ENCODE data around the gene NPY4R2.
"Not testable (repeated sequence)": the region's sequence is repeated elsewhere in the genome, so short reads cannot be mapped to it uniquely, and the experiment has no call there.

Gene NPY4R2

DNA sequence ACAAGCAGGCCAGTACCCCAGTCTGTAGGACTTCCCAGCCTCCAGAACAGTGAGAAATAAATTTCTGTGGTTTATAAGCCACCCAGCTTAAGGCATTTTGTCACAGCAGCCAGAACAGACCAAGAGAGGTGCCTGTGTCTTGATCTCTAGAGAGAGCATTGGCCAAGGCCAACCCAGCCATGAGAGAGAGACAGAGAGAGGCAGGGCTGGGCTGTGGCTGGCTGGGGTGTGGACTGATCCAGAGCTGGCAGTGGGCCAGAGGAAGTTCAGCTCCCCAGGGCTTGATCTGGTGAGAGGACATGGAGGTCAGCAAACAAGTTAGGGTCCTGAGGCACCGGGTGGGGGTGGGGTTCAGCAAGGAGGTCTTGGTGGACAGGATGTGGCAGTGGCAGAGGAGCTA, 14.4 kb downstream of the NPY4R2 start:
- DNase-seq (ENCODE audit: low spot score), result not testable (repeated sequence)

DNA sequence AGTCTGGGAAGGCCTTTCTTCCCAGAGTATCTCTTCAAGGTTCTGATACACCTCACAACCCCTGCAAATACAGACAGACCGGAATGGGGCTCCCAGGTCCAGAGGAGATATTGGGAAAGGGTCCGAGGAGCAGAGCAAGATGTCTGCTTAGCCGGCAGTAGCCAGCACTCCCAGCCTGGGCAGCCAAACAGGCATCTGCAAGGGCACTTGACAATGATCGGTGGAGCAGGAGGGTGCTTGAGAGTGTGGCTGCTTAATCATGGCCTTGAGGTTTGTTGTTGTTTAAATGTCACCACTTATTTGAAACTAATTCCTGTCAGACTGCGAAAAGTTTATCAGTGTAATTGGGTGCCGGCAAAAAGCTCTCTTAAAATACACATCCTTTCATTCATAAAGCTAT, 15.0 kb downstream of the NPY4R2 start:
- DNase-seq (ENCODE audit: low spot score), result not testable (repeated sequence)

DNA sequence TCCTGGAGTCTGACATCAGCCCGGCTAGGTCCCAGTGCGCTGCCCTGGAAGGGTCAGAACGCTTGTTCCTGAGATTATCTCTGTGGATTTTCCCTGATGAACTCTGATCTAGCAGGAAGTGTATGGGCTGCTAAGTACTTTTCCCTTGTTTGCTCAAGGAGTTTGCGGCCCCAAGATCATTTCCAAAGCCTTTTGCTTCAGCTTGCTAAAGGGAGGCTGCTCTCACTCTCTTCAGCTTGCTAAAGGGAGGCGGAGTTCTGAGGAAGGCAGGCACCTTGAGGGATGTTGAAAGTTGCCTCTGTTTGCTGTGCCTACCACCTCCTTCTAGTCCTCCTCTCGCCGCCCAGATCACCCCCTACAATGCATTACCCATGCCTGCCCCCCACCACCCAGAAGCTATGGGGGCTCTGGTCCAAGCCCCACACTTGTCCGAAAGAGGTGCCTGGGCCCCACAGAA, 18.3 kb downstream of the NPY4R2 start:
- not testable (repeated sequence) for DNase-seq (ENCODE audit: low spot score)

DNA sequence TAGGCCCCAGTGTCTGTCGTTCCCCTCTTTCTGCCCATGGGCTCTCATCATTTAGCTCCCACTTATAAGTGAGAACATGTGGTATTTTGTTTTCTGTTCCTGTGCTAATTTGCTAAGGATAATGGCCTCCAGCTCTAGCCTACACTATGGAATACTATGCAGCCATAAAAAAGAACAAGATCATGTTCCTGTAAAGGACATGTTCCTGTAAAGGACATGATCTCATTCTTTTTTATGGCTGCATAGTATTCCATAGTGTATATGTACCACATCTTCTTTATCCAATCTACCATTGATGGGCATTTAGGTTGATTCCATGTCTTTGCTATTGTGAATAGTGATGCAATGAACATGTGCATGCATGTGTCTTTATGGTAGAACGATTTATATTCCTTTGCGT, 19.2 kb downstream of the NPY4R2 start:
- DNase-seq (ENCODE audit: low spot score), result not testable (repeated sequence)

DNA sequence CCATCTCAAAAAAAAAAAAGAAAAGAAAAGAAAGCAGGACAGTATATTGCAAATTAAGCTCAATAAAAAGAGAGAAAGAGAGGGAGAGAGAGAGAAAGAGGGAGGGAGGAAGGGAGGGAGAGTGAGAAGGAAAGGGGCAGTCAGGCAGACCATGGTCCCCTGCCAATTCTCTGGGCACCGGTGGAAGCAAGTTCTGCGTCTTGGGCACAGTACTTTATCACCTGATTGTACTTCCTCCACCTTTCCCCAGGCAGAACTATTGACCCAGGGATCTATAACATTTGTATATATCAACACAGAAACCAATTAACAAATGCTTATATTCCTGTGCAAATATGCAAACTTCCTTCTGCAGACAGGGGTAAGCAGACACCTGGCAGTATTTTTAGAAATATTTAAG, 22.4 kb downstream of the NPY4R2 start:
- DNase-seq (ENCODE audit: low spot score), result not testable (repeated sequence)

DNA sequence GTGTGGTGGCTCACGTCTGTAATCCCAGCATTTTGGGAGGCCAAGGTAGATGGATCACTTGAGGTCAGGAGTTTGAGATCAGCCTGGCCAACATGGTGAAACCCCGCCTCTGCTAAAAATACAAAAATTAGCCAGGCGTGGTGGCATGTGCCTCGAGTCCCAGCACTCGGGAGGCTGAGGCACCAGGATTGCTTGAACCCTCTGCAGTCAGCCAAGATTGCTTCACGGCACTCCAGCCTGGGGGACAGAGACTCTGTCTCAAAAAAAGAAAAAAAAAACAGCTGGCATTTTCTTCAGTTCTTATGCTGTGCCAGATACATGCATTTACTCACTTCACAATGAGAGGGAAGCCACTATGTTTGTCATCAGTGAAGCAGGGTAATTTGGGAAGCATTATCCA, 22.9 kb downstream of the NPY4R2 start:
- not testable (repeated sequence) for DNase-seq (ENCODE audit: low spot score)

DNA sequence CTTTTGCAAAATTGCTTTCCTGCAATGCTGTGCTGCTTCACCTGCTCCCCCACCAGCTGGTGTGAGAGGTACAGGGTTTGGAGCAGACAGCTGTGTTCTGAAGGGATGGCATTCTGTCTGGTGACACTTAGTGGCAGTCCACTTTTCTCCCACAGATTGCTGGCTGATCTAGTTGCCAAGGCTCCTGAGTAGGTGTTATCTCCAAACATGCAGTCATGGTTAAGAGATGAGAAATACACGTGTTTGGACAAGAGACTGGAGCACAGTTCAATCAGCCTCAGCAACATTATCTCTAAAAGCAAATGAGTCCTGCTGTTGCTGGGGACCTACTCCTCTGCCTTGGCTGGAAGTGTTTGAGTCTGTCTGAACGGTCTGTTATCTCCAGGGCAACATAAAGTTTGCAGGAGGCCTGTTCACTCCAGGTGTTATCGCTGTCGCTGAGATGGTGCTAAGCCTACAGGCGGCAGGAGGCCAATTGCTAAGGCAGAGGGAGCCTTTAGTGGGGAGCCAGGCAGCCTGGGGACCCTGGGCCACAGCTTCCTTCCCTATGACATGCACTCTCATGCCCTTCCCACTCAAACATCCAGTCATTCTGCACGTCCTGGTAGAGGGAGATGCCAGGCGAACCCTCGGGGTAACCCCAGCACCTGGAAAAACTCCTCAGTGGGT, 24.0 kb downstream of the NPY4R2 start:
- DNase-seq (ENCODE audit: low spot score), result not testable (repeated sequence)

DNA sequence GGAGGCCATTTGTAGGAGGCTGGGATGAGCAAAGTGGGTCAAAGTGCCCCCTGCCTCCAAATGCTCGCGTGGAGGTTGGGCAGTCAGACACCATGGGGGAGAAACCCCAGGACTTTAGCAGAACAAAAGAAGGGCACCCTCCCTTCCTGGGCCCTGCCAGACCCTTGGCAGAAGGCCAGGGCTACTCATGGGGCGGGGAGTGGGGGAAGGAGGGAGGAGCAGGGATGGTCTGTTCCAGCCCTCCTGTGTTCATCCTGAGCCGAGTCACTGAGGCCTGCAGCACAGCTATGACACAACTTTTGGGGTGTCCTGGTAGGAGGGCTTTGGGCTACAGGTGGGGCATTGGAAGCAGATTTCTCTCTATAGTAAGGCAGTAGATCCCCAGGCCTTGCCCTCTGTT, 24.9 kb downstream of the NPY4R2 start:
- not testable (repeated sequence) for DNase-seq (ENCODE audit: low spot score)

DNA sequence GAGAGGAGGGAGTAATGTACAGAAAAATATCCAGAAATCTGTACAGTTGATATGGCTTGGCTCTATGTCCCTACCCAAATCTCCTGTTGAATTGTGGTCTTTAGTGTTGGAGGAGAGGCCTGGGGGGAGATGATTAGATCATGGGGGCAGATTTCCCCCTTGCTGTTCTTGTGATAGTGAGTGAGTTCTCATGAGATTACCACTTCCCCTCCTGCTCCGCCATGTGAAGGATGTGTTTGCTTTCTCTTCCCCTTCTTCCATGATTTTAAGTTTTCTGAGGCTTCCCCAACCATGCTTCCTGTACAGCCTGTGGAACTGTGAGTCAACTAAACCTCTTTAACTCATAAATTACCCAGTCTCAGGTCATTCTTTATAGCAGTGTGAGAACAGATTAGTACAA, 29.0 kb downstream of the NPY4R2 start:
- not testable (repeated sequence) for DNase-seq (ENCODE audit: low spot score)

DNA sequence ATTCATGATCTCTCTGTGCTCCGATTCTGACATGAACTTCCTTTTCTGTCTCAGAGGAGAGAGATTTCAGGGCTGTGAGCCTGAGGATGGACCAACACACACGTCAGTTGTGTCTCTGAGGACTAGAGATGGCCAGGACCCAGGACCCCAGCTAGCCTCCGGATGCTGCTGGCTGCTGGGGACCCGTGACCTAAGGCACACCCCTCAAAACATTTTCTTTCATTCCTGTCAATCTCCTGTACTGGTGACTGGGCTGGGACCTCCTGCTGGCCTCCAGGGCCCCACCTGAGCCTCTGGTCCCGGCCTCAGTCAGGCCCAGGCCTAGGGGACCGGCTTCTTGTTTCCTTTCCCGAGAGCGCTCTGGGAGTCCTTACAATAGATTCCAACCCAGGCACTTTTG, 38.7 kb downstream of the NPY4R2 start:
- DNase-seq (ENCODE audit: low spot score), result not testable (repeated sequence)

DNA sequence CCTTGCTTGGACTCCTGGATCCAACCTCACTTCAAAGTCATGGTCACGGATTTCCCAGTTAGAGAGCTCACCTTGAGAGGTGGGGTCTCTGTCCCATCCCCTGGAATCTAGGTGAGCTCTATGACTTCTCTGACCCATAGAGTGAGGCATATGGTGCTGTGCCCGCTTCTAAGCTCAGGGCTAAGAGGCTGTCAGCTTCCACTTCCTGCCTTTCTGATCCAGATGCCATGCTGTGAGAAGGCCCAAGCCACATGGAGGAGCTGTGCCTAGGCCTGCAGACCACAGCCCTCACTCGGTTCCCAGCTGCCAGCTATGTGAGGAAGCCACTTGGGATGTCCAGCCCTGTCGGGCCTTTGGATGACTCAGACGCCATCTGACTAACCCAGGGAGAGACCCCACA, 41.2 kb downstream of the NPY4R2 start:
- DNase-seq (ENCODE audit: low spot score), result not testable (repeated sequence)

DNA sequence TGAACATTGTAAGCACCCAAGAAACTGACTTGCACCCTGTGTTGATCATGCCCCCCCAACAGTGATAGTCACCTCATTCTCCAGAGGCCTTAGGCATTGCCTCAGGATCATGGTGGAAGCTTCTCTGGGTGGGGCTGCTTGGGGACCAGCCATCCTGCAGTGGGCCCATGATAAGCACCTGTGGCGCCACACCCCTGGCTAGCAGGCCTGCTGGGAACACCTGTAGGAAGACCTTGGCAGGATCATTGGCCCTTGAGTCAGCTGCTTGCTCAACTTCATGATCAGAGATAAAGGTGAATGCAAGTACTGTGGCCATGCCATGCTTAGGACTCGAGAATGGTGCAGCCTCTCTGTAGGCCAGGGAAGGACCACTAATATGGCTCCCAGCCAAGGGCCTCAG, 42.2 kb downstream of the NPY4R2 start:
- DNase-seq (ENCODE audit: low spot score), result not testable (repeated sequence)

DNA sequence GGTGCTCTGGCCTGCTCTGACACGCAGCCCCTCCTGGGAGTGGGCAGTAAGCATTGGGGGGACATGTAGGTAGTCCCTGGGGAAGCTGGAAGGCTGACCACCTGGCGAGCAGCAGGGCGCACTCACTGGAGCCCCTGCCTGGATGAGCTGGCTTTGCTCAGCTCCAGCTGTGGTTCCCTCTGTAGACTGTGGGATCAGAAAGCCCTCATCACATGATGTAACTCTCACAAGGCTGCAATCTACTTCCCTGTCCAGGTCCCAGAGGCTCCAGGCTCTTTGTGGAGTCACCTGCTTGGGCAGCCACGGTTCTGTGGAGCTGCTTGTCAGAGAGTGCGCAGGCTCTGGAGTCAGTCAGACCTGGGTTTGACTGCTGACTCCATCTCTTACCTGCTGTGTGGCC, 44.3 kb downstream of the NPY4R2 start:
- DNase-seq (ENCODE audit: low spot score), result not testable (repeated sequence)

DNA sequence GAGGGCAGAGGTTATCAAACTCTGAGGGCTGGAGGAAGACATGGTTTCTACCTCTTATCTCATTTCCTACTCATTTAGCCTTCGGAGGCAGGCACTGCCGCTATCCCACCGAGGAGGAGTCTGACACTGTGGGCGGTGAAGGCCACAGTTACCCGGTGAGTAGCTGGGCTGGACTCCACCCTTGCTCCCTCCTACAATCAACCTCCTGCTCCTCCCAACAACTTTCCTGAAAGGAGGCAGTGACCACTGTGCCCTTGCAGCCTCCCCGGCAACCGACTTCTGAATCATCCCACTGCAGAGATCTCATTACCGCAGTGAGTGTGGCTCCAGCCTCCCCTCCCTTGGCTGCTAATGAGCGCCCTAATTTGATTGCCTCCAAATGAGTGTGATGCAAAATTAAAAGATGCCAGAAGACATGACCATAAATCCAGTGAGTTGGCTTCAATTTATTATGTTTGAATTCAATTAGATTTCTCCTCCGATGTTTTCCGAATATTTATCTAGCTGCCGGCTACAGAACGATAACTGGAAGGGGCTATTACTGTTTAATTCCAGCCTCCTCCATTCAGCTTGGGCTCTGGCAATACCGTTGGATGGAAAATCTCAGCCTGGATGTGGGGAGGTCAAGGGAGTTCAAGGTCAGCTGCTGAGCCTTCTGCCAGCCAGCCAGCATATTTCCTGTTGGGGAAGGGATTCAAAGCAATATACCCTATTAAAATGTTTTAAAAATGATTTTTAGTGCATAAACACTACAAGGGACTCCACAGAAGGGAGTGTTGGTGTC, 46.0 kb downstream of the NPY4R2 start:
- not testable (repeated sequence) for DNase-seq (ENCODE audit: low spot score)

DNA sequence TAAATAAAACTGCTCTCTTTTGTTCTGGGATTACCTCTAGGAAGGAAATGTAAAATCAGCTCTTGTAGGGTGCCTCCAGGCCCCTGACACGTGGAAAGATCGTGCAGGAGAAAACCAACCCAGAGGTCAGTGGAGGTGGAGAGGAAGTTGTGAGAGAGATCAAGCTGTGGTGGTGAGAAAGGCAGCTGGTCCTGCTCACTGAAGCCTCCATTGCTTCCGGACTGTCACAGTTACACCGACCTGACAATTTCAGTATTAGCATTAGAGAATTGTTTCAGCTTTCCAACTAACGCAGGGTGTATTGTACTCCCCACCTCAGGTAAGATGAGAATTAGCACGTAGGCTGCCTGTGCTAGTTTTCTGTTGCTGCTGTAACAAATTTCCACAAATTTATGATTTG, 50.5 kb downstream of the NPY4R2 start:
- not testable (repeated sequence) for DNase-seq (ENCODE audit: low spot score)

DNA sequence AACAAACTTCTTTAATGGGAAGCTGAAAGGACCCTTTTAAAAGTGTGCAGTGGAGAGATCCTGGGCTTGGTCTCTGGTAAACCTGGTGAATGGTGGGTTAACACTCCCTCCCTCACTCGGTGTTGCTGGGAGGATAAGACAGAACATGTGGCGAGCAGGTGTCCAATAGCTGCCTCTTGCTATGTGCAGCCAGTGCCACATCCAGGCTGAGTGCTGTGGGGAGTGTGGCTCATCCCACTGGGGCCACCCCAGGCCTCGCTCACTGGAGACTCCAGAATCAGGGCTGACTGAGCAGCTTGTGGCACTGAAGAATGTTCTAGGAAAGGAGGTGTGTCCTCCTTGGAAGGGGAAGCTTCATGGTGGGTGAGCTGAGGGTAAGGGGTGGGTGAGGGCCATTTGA, 51.6 kb downstream of the NPY4R2 start:
- not testable (repeated sequence) for DNase-seq (ENCODE audit: low spot score)

DNA sequence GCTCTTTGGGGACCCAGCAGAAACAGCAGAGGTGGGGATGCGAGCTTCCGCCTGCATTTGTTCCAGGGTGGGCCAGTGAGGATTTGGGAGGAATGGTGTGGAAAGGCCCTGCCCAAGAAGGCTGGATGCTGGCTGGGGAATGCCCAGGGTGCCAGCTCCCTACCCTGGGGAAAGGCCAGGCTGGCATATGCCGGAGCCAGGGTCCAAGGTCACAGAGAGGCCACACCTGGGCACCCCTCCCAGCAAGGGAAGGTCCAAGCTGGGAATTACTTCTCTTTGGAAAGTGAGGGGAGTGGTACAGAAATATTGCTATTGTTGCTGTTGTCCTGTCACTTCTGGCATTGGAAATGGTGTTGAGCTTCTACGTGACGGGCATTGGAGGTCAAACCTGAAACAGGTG, 53.1 kb downstream of the NPY4R2 start:
- not testable (repeated sequence) for DNase-seq (ENCODE audit: low spot score)

DNA sequence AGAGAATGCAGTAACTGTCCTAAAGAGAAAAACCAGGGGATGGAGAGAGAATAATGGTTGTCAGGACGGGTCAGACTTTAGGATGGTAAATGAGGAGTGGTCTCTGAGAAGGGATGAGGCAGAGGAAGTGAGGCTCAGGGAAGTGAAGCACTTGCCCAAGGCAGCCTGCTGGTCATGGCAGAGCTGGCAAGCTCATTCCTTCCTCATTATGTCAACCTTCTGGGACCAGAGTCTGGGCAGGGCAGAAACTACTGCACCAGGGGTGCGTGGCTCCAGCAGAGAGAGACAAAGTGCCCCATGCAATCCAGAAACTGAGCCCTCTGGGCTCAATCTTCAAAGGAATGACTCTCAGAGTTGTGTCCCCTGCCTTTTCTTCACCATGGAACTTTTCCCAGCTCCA, 53.6 kb downstream of the NPY4R2 start:
- DNase-seq (ENCODE audit: low spot score), result not testable (repeated sequence)
